KMS-11 (cell line): ENCODE data around the gene DLG2.

Experiments
- H2AFZ ChIP-seq: fragments of 200-600 bp; sonication (generic); 2 replicates; pipeline ENCODE4 v1.6.1; 2016; ENCODE audit warnings: antibody characterized with exemption, mixed run types, low read depth
- H3K27ac ChIP-seq: fragments of 200-600 bp; sonication (generic); 2 replicates; pipeline ENCODE4 v1.6.1; 2016; ENCODE audit warnings: mild to moderate bottlenecking, mixed run types
- H3K27me3 ChIP-seq: fragments of 200-600 bp; sonication (generic); 2 replicates; pipeline ENCODE4 v1.6.1; 2017; ENCODE audit warnings: mild to moderate bottlenecking, low read depth, mixed run types, moderate library complexity; ENCODE audit not compliant: insufficient read depth
- H3K36me3 ChIP-seq: fragments of 200-600 bp; sonication (generic); 2 replicates; pipeline ENCODE4 v1.6.1; 2017; ENCODE audit warnings: mild to moderate bottlenecking, mixed run types; ENCODE audit not compliant: insufficient read depth
- H3K4me1 ChIP-seq: fragments of 200-600 bp; sonication (generic); 2 replicates; pipeline ENCODE4 v1.6.1; 2016; ENCODE audit warnings: mild to moderate bottlenecking, low read depth, mixed run types; ENCODE audit not compliant: poor library complexity, severe bottlenecking
- H3K4me2 ChIP-seq: fragments of 200-600 bp; sonication (generic); 2 replicates; pipeline ENCODE4 v1.7.0; 2016; ENCODE audit warnings: mild to moderate bottlenecking, mixed run types
- H3K4me3 ChIP-seq: fragments of 200-600 bp; sonication (generic); IDR thresholded peaks from 2 replicates; pipeline ENCODE4 v1.6.1; 2017; ENCODE audit warnings: low read depth, low read length, mixed read lengths; ENCODE audit not compliant: insufficient read depth
- H3K79me2 ChIP-seq: fragments of 200-600 bp; sonication (generic); 2 replicates; pipeline ENCODE4 v1.6.1; 2016; ENCODE audit warnings: low read depth, mixed run types; ENCODE audit not compliant: insufficient read depth
- H3K9ac ChIP-seq: fragments of 200-600 bp; sonication (generic); 2 replicates; pipeline ENCODE4 v1.6.1; 2016; ENCODE audit warnings: mild to moderate bottlenecking, mixed run types
- H4K20me1 ChIP-seq: fragments of 200-600 bp; sonication (generic); 2 replicates; pipeline ENCODE4 v1.6.1; 2016; ENCODE audit warnings: mild to moderate bottlenecking, mixed run types; ENCODE audit not compliant: insufficient read depth
- CTCF ChIP-seq: fragments of 200-600 bp; sonication (generic); conservative IDR thresholded peaks from 2 replicates; pipeline ENCODE4 v1.6.1; 2017; ENCODE audit warnings: low read depth, mild to moderate bottlenecking, antibody characterized with exemption, low read length, moderate library complexity, mixed read lengths

The DLG2 gene

GRCh38 chr11:85464283-85464682 lies 162.9 kb downstream of the DLG2 start:
- H3K27ac ChIP-seq: no peak overlapping the region
- no peak overlapping the region for H2AFZ ChIP-seq
- no peaks in the 10 kb centered on the region for H4K20me1 ChIP-seq
- no peaks in the 10 kb centered on the region for H3K4me1 ChIP-seq
- H3K79me2 ChIP-seq: no peaks in the 10 kb centered on the region
- no peak overlapping the region for H3K4me2 ChIP-seq
- no peak for TF ChIP-seq CTCF
- no peaks in the 10 kb centered on the region for H3K36me3 ChIP-seq
- H3K27me3 ChIP-seq: no peaks in the 10 kb centered on the region
- no peak overlapping the region for H3K4me3 ChIP-seq
- no peak overlapping the region for H3K9ac ChIP-seq

GRCh38 chr11:85459304-85459703 lies 167.8 kb downstream of the DLG2 start:
- no peaks in the 10 kb centered on the region for H3K4me1 ChIP-seq
- no peaks in the 10 kb centered on the region for H3K79me2 ChIP-seq
- TF ChIP-seq CTCF: no peak
- no peak overlapping the region for H3K27ac ChIP-seq
- H2AFZ ChIP-seq: no peak overlapping the region
- no peaks in the 10 kb centered on the region for H4K20me1 ChIP-seq
- H3K36me3 ChIP-seq: no peaks in the 10 kb centered on the region
- H3K4me2 ChIP-seq: no peak overlapping the region
- H3K27me3 ChIP-seq: no peaks in the 10 kb centered on the region
- no peak overlapping the region for H3K4me3 ChIP-seq
- no peak overlapping the region for H3K9ac ChIP-seq

GRCh38 chr11:85444479-85444878 lies 182.7 kb downstream of the DLG2 start:
- Histone ChIP-seq H3K79me2 (no peaks in the 10 kb centered on the region), H3K4me2 (no peak overlapping the region), H3K4me1 (no peaks in the 10 kb centered on the region), H3K36me3 (no peaks in the 10 kb centered on the region), H3K27ac (no peak overlapping the region), H3K27me3 (no peaks in the 10 kb centered on the region), H3K9ac (no peak overlapping the region), H3K4me3 (no peak overlapping the region), H2AFZ (no peak overlapping the region), H4K20me1 (no peaks in the 10 kb centered on the region)
- no peak for TF ChIP-seq CTCF

GRCh38 chr11:85440273-85440672 lies 186.9 kb downstream of the DLG2 start:
- H3K4me2 ChIP-seq: no peak overlapping the region
- no peaks in the 10 kb centered on the region for H3K4me1 ChIP-seq
- no peak for TF ChIP-seq CTCF
- no peaks in the 10 kb centered on the region for H3K79me2 ChIP-seq
- no peak overlapping the region for H3K9ac ChIP-seq
- H3K27me3 ChIP-seq: no peaks in the 10 kb centered on the region
- no peaks in the 10 kb centered on the region for H3K36me3 ChIP-seq
- no peaks in the 10 kb centered on the region for H4K20me1 ChIP-seq
- H3K27ac ChIP-seq: no peak overlapping the region
- no peak overlapping the region for H3K4me3 ChIP-seq
- no peak overlapping the region for H2AFZ ChIP-seq

GRCh38 chr11:85438328-85438727 lies 188.8 kb downstream of the DLG2 start:
- TF ChIP-seq CTCF: no peak
- Histone ChIP-seq H3K9ac (no peak overlapping the region), H3K27me3 (no peaks in the 10 kb centered on the region), H3K79me2 (no peaks in the 10 kb centered on the region), H4K20me1 (no peaks in the 10 kb centered on the region), H2AFZ (no peak overlapping the region), H3K27ac (no peak overlapping the region), H3K4me2 (no peak overlapping the region), H3K4me1 (no peaks in the 10 kb centered on the region), H3K4me3 (no peak overlapping the region), H3K36me3 (no peaks in the 10 kb centered on the region)
